IPS-18a (cell line): ENCODE data around the gene PRG2.
"Not testable (repeated sequence)": the region's sequence is repeated elsewhere in the genome, so short reads cannot be mapped to it uniquely, and the experiment has no call there.

ENCODE experiments used
- H3K27ac ChIP-seq: one replicate; pipeline ENCODE4 v1.5.1; 2013; ENCODE audit warnings: low read length
- H3K27me3 ChIP-seq: one replicate; pipeline ENCODE4 v1.6.1; 2013; ENCODE audit warnings: mild to moderate bottlenecking, low read length; ENCODE audit not compliant: control insufficient read depth, insufficient read depth
- H3K36me3 ChIP-seq: one replicate; pipeline ENCODE4 v1.6.1; 2013; ENCODE audit warnings: low read depth, low read length; ENCODE audit not compliant: control insufficient read depth
- H3K4me1 ChIP-seq: one replicate; pipeline ENCODE4 v1.6.1; 2013; ENCODE audit warnings: low read depth, low read length; ENCODE audit not compliant: control insufficient read depth
- H3K4me3 ChIP-seq: one replicate; pipeline ENCODE4 v1.5.1; 2013; ENCODE audit warnings: low read length
- H3K9ac ChIP-seq: one replicate; pipeline ENCODE4 v1.6.1; 2013; ENCODE audit warnings: mild to moderate bottlenecking, low read length, moderate library complexity
- H3K9me3 ChIP-seq: one replicate; pipeline ENCODE4 v1.6.1; 2013; ENCODE audit warnings: low read depth, low read length; ENCODE audit not compliant: control insufficient read depth

The PRG2 gene

GRCh38 chr11:57403802-57404147 lies 13.3 kb upstream of the PRG2 start:
- Histone ChIP-seq H3K27ac (no peak overlapping the region), H3K9ac (no peak overlapping the region), H3K4me3 (no peak overlapping the region), H3K27me3 (no peaks in the 10 kb centered on the region), H3K9me3 (no peaks in the 10 kb centered on the region), H3K36me3 (peaks cover 18% of the 10 kb centered on the region), H3K4me1 (no peaks in the 10 kb centered on the region)

- H3K36me3 ChIP-seq, result peaks cover 13% of the 10 kb centered on the region
- not testable (repeated sequence) for H3K9me3 ChIP-seq, H3K27ac ChIP-seq, H3K9ac ChIP-seq, H3K4me3 ChIP-seq, H3K27me3 ChIP-seq, H3K4me1 ChIP-seq
Observed at GRCh38 chr11:57403003-57403801, 12.8 kb upstream of the PRG2 start.

GRCh38 chr11:57402188-57403002 lies 11.9 kb upstream of the PRG2 start:
- Histone ChIP-seq H3K27me3 (no peaks in the 10 kb centered on the region), H3K9ac (no peak overlapping the region), H3K4me3 (no peak overlapping the region), H3K9me3 (no peaks in the 10 kb centered on the region), H3K27ac (no peak overlapping the region), H3K4me1 (no peaks in the 10 kb centered on the region), H3K36me3 (peaks cover 5% of the 10 kb centered on the region)

GRCh38 chr11:57399972-57400578 lies 9.6 kb upstream of the PRG2 start:
- no peaks in the 10 kb centered on the region for H3K9me3 ChIP-seq
- H3K27me3 ChIP-seq, result peaks cover 4% of the 10 kb centered on the region
- H3K36me3 ChIP-seq, result no peaks in the 10 kb centered on the region
- H3K9ac ChIP-seq, result no peak overlapping the region
- H3K27ac ChIP-seq, result no peak overlapping the region
- no peaks in the 10 kb centered on the region for H3K4me1 ChIP-seq
- H3K4me3 ChIP-seq, result no peak overlapping the region

GRCh38 chr11:57399221-57399620 lies 8.8 kb upstream of the PRG2 start:
- H3K9ac ChIP-seq, result no peak overlapping the region
- H3K36me3 ChIP-seq, result no peaks in the 10 kb centered on the region
- no peaks in the 10 kb centered on the region for H3K4me1 ChIP-seq
- peaks cover 4% of the 10 kb centered on the region for H3K27me3 ChIP-seq
- no peak overlapping the region for H3K4me3 ChIP-seq
- no peaks in the 10 kb centered on the region for H3K9me3 ChIP-seq
- H3K27ac ChIP-seq, result no peak overlapping the region

- H3K36me3 ChIP-seq, result no peaks in the 10 kb centered on the region
- H3K9me3 ChIP-seq, result no peaks in the 10 kb centered on the region
- no peak overlapping the region for H3K9ac ChIP-seq
- H3K4me3 ChIP-seq, result no peak overlapping the region
- no peaks in the 10 kb centered on the region for H3K4me1 ChIP-seq
- H3K27ac ChIP-seq, result no peak overlapping the region
- H3K27me3 ChIP-seq, result peaks cover 4% of the 10 kb centered on the region
Observed at GRCh38 chr11:57397394-57397990, 7.0 kb upstream of the PRG2 start.

GRCh38 chr11:57396744-57397143 lies 6.3 kb upstream of the PRG2 start:
- Histone ChIP-seq H3K9ac (no peak overlapping the region), H3K4me3 (no peak overlapping the region), H3K27me3 (peaks cover 4% of the 10 kb centered on the region), H3K4me1 (no peaks in the 10 kb centered on the region), H3K27ac (no peak overlapping the region), H3K36me3 (no peaks in the 10 kb centered on the region), H3K9me3 (no peaks in the 10 kb centered on the region)

- no peak overlapping the region for H3K4me3 ChIP-seq
- no peaks in the 10 kb centered on the region for H3K9me3 ChIP-seq
- H3K9ac ChIP-seq, result no peak overlapping the region
- H3K27me3 ChIP-seq, result peaks cover 4% of the 10 kb centered on the region
- no peak overlapping the region for H3K27ac ChIP-seq
- H3K36me3 ChIP-seq, result no peaks in the 10 kb centered on the region
- H3K4me1 ChIP-seq, result no peaks in the 10 kb centered on the region
Observed at GRCh38 chr11:57395905-57396623, 5.6 kb upstream of the PRG2 start.

GRCh38 chr11:57394203-57394965 lies 3.9 kb upstream of the PRG2 start:
- Histone ChIP-seq H3K4me3 (no peak overlapping the region), H3K9me3 (no peaks in the 10 kb centered on the region), H3K9ac (no peak overlapping the region), H3K36me3 (no peaks in the 10 kb centered on the region), H3K27ac (no peak overlapping the region), H3K27me3 (peaks cover 4% of the 10 kb centered on the region), H3K4me1 (no peaks in the 10 kb centered on the region)

- Histone ChIP-seq H3K36me3 (no peaks in the 10 kb centered on the region), H3K9me3 (no peaks in the 10 kb centered on the region), H3K4me1 (no peaks in the 10 kb centered on the region), H3K27ac (no peak overlapping the region), H3K27me3 (peaks cover 4% of the 10 kb centered on the region), H3K9ac (no peak overlapping the region), H3K4me3 (no peak overlapping the region)
Observed at GRCh38 chr11:57392763-57393105, 2.3 kb upstream of the PRG2 start.
